K562 (cell line): ENCODE measurements around the gene EPHB2. TPM values are rescaled to one million over a fixed set of nuclear protein-coding genes. Genes with fewer than 3 reads are reported as not detected.

Experiments
- BCLAF1 ChIP-seq, 2 experiments: fragments of 450-650 bp in 1 of 2; IDR thresholded peaks; 2 replicates each; pipeline ENCODE4 v1.6.1; 2011 to 2017; ENCODE audit warnings: low read depth in 2 of 2, antibody characterized with exemption in 1 of 2, borderline replicate concordance in 1 of 2, low read length in 1 of 2, mild to moderate bottlenecking in 1 of 2, mixed read lengths in 1 of 2; ENCODE audit not compliant: control insufficient read depth in 1 of 2
- CBFB ChIP-seq: sonication (generic); formaldehyde crosslinking; IDR thresholded peaks from 2 replicates; pipeline ENCODE4 v1.4.0; 2020; ENCODE audit warnings: mild to moderate bottlenecking, missing genetic modification reagents
- FOXJ3 ChIP-seq: sonication (generic); formaldehyde crosslinking; IDR thresholded peaks from 2 replicates; pipeline ENCODE4 v1.4.0; 2020; ENCODE audit warnings: mild to moderate bottlenecking, missing genetic modification reagents
- HDAC2 ChIP-seq: fragments of 450-650 bp; IDR thresholded peaks from 2 replicates; pipeline ENCODE4 v1.6.1; 2016; ENCODE audit warnings: mild to moderate bottlenecking
- KLF16 ChIP-seq: IDR thresholded peaks from 2 replicates; pipeline ENCODE4 v1.6.1; 2016; ENCODE audit warnings: antibody characterized with exemption
- L3MBTL2 ChIP-seq: fragments of 450-650 bp; IDR thresholded peaks from 2 replicates; pipeline ENCODE4 v1.6.1; 2016; ENCODE audit warnings: mild to moderate bottlenecking, moderate library complexity
- MAFG ChIP-seq: fragments of 450-650 bp; conservative IDR thresholded peaks from 2 replicates; pipeline ENCODE4 v1.6.1; 2016; ENCODE audit warnings: missing genetic modification characterization, missing compliant biosample characterization
- MYBL2 ChIP-seq, 2 experiments: fragments of 450-650 bp in 1 of 2; sonication (generic) in 1 of 2; formaldehyde crosslinking in 1 of 2; IDR thresholded peaks; 2 replicates each; pipeline versions ENCODE4 v1.6.1 to v1.8.1; 2017 to 2022; ENCODE audit warnings: borderline replicate concordance in 1 of 2, inconsistent platforms in 1 of 2, low read depth in 1 of 2, mild to moderate bottlenecking in 1 of 2, missing genetic modification reagents in 1 of 2, moderate library complexity in 1 of 2
- NONO ChIP-seq, 2 experiments: fragments of 200-400 bp in 1 of 2; fragments of 450-650 bp in 1 of 2; formaldehyde crosslinking in 1 of 2; IDR thresholded peaks; 2 replicates each; pipeline ENCODE4 v1.6.1; 2017; ENCODE audit warnings: low read depth in 2 of 2, mild to moderate bottlenecking in 2 of 2, moderate library complexity in 2 of 2, low read length in 1 of 2
- POLR2G ChIP-seq: fragments of 200-400 bp; formaldehyde crosslinking; IDR thresholded peaks from 2 replicates; pipeline ENCODE4 v1.6.1; 2017; ENCODE audit warnings: low read depth, mild to moderate bottlenecking, antibody characterized with exemption, low read length, moderate library complexity
- SMARCA5 ChIP-seq: fragments of 450-650 bp; IDR thresholded peaks from 2 replicates; pipeline ENCODE4 v1.6.1; 2016
- THAP12 ChIP-seq: fragments of 250-450 bp; sonication (Bioruptor Pico); IDR thresholded peaks from 2 replicates; pipeline ENCODE4 v1.9.0; 2021; ENCODE audit warnings: mild to moderate bottlenecking, inconsistent platforms
- YBX1 ChIP-seq: fragments of 450-650 bp; IDR thresholded peaks from 2 replicates; pipeline ENCODE4 v1.7.1; 2016; ENCODE audit warnings: mild to moderate bottlenecking
- polyA plus RNA-seq, 8 experiments: library from polyadenylated mRNA; depleted of rRNA in 4 of 8; stranded (reverse) in 5 of 8; unstranded in 3 of 8; fragments of >200 nt; fragmentation: Nextera tagmentation in 2 of 8; fragmentation: Illumina TruSeq in 1 of 8; extraction: Ambion mirVana in 2 of 8; extraction: Trizol in 1 of 8; gene quantifications; 2 replicates each; pipeline versions ENCODE4 v1.2.1 to v1.2.3, GENCODE V29; 2011 to 2014; ENCODE audit warnings: inconsistent platforms in 1 of 8, missing spikeins in 1 of 8
- total RNA-seq, 7 experiments: library from RNA; depleted of rRNA in 6 of 7; stranded (reverse); fragments of >200 nt in 6 of 7; fragmentation: Illumina TruSeq in 2 of 7; extraction: Trizol in 2 of 7; gene quantifications; 2 replicates each; pipeline versions ENCODE4 v1.2.1 to v1.2.3, GENCODE V29; 2011 to 2021; ENCODE audit warnings: low replicate concordance in 1 of 7
- TF ChIP-seq, protein P1 (sequence below): fragments of 250-450 bp; sonication (Bioruptor Pico); IDR thresholded peaks from 2 replicates; pipeline ENCODE4 v1.4.0; 2020; ENCODE audit warnings: borderline replicate concordance
- TF ChIP-seq, protein P2 (sequence below): fragments of 250-450 bp; sonication (Bioruptor Pico); IDR thresholded peaks from 2 replicates; pipeline ENCODE4 v1.5.0; 2020; ENCODE audit warnings: mild to moderate bottlenecking, borderline replicate concordance

The EPHB2 gene
- total and polyA plus RNA-seq, 9 of the 15 experiments (the other 6 are each of a cell fraction or from before 2014, with no cell fraction given) = not detected

GRCh38 chr1:22671999-22672398, 38.6 kb upstream of the EPHB2 start (continued):
- TF ChIP-seq BCLAF1 (IDR thresholded peaks at IDR 0.05; ENCODE audit: borderline replicate concordance in 1 of 2, control insufficient read depth in 1 of 2, low read depth in 2 of 2, low read length in 1 of 2) (no peak), CBFB (CRISPR knock-in tag) (no peak), MAFG (no peak), NONO (IDR thresholded peaks at IDR 0.05; ENCODE audit: low read depth in 2 of 2, low read length in 1 of 2) (no peak), L3MBTL2 (no peak), FOXJ3 (CRISPR knock-in tag) (no peak), YBX1 (no peak), THAP12 (CRISPR knock-in tag) (no peak), KLF16 (no peak), HDAC2 (0 out of 2 replicates have a peak, but pooled peaks have one; percentile 32), SMARCA5 (peak; percentile 67; the same call in 1 of the 2 replicates), MYBL2 (IDR thresholded peaks at IDR 0.05; ENCODE audit: low read depth) (no peak), MYBL2 (CRISPR knock-in tag; IDR thresholded peaks at IDR 0.05; ENCODE audit: borderline replicate concordance) (no peak), POLR2G (no peak)
- TF ChIP-seq, protein P1, sequence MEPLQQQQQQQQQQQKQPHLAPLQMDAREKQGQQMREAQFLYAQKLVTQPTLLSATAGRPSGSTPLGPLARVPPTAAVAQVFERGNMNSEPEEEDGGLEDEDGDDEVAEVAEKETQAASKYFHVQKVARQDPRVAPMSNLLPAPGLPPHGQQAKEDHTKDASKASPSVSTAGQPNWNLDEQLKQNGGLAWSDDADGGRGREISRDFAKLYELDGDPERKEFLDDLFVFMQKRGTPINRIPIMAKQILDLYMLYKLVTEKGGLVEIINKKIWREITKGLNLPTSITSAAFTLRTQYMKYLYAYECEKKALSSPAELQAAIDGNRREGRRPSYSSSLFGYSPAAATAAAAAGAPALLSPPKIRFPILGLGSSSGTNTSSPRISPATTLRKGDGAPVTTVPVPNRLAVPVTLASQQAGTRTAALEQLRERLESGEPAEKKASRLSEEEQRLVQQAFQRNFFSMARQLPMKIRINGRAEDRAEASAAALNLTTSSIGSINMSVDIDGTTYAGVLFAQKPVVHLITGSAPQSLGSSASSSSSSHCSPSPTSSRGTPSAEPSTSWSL = no peak
- TF ChIP-seq, protein P2, sequence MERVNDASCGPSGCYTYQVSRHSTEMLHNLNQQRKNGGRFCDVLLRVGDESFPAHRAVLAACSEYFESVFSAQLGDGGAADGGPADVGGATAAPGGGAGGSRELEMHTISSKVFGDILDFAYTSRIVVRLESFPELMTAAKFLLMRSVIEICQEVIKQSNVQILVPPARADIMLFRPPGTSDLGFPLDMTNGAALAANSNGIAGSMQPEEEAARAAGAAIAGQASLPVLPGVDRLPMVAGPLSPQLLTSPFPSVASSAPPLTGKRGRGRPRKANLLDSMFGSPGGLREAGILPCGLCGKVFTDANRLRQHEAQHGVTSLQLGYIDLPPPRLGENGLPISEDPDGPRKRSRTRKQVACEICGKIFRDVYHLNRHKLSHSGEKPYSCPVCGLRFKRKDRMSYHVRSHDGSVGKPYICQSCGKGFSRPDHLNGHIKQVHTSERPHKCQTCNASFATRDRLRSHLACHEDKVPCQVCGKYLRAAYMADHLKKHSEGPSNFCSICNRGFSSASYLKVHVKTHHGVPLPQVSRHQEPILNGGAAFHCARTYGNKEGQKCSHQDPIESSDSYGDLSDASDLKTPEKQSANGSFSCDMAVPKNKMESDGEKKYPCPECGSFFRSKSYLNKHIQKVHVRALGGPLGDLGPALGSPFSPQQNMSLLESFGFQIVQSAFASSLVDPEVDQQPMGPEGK (CRISPR knock-in tag) = no peak
